Spleen (tissue), 11 donors: ENCODE measurements around the gene CD2BP2. TPM values are rescaled to one million over a fixed set of nuclear protein-coding genes. Genes with fewer than 3 reads are reported as not detected.
"Not testable (repeated sequence)": the region's sequence is repeated elsewhere in the genome, so short reads cannot be mapped to it uniquely, and the experiment has no call there.

Experiments used
- DNase-seq: peaks from one replicate; pipeline ENCODE4 v3.0.0-alpha.2; 2020
- H3K27ac ChIP-seq, 8 donors: fragments of 200-600 bp; sonication (generic) in 7 of 8; 1 replicate in 4 of 8; 2 replicates in 4 of 8; pipeline versions ENCODE4 v1.5.0 to v1.8.0; 2016 to 2021; ENCODE audit warnings: inconsistent platforms in 4 of 8, mild to moderate bottlenecking in 4 of 8, moderate library complexity in 1 of 8
- H3K27me3 ChIP-seq, 7 donors: fragments of 200-600 bp; sonication (generic) in 6 of 7; replicated peaks in 1 of 7; 1 replicate in 4 of 7; 2 replicates in 3 of 7; pipeline versions ENCODE4 v1.5.0 to v1.8.0; 2016 to 2021; ENCODE audit warnings: inconsistent platforms in 3 of 7, mild to moderate bottlenecking in 1 of 7
- H3K36me3 ChIP-seq, 6 donors: fragments of 200-600 bp; sonication (generic) in 5 of 6; 1 replicate in 4 of 6; 2 replicates in 2 of 6; pipeline versions ENCODE4 v1.5.0 to v1.8.0; 2016 to 2021; ENCODE audit warnings: inconsistent platforms in 2 of 6
- H3K4me1 ChIP-seq, 6 donors: fragments of 200-600 bp; sonication (generic) in 5 of 6; 1 replicate in 3 of 6; 2 replicates in 3 of 6; pipeline versions ENCODE4 v1.5.0 to v1.8.0; 2016 to 2021; ENCODE audit warnings: inconsistent platforms in 3 of 6
- H3K4me3 ChIP-seq, 8 donors: fragments of 200-600 bp; sonication (generic) in 7 of 8; 1 replicate in 4 of 8; 2 replicates in 4 of 8; pipeline versions ENCODE4 v1.5.0 to v1.8.0; 2016 to 2021; ENCODE audit warnings: inconsistent platforms in 4 of 8, mild to moderate bottlenecking in 4 of 8, moderate library complexity in 2 of 8
- H3K9me3 ChIP-seq, 8 donors: fragments of 200-600 bp; sonication (generic) in 7 of 8; 1 replicate in 4 of 8; 2 replicates in 4 of 8; pipeline versions ENCODE4 v1.5.0 to v1.8.0; 2016 to 2021; ENCODE audit warnings: inconsistent platforms in 4 of 8
- CTCF ChIP-seq, 11 experiments: fragments of 200-600 bp in 7 of 11; fragments of 450-650 bp in 4 of 11; sonication (generic) in 4 of 11; IDR thresholded peaks in 8 of 11; conservative IDR thresholded peaks in 3 of 11; 1 replicate in 7 of 11; 2 replicates in 4 of 11; pipeline versions ENCODE4 v1.4.0 to v1.8.0; 2016 to 2021; ENCODE audit warnings: antibody characterized with exemption in 11 of 11, inconsistent platforms in 4 of 11, mild to moderate bottlenecking in 1 of 11
- POLR2A ChIP-seq, 3 donors: fragments of 450-650 bp; IDR thresholded peaks; one replicate each; pipeline ENCODE4 v1.5.1; 2017; ENCODE audit warnings: antibody characterized with exemption in 3 of 3, mild to moderate bottlenecking in 1 of 3
- POLR2AphosphoS5 ChIP-seq, 3 donors: sonication (generic); formaldehyde crosslinking; IDR thresholded peaks; one replicate each; pipeline ENCODE4 v1.5.1; 2017; ENCODE audit warnings: antibody characterized with exemption in 3 of 3
- WGBS, 5 donors: extraction: QIAGEN DNeasy Blood & Tissue Kit in 3 of 5; methylation state at CpG; one replicate each; pipeline versions ENCODE4 v1.1.5 to v1.1.7; 2013 to 2018; 5-methylcytosine and 5-hydroxymethylcytosine counted together
- intact Hi-C: fragments of 100-400 bp; cut with DNase I; formaldehyde crosslinking; loops from one replicate; pipeline ENCODE4 v1.15.0; 2023; ENCODE audit warnings: low total_unique reads
- polyA plus RNA-seq, 3 donors: library from polyadenylated mRNA; stranded (reverse); fragments of 200-250 nt; gene quantifications; one replicate each; pipeline ENCODE4 v1.2.1, GENCODE V29; 2013
- total RNA-seq, 7 donors: library from RNA; depleted of rRNA in 3 of 7; stranded (reverse); fragments of >200 nt in 3 of 7; fragmentation: NEBNext Ultra II Directional in 4 of 7; extraction: Animal tissue kit (Norgen Biotek cat#: 25700) in 4 of 7; gene quantifications; one replicate each; pipeline versions ENCODE4 v1.1.0 to v1.2.1, GENCODE V29; 2016 to 2021
- donor health status: healthy with polysubstance abuse.
- donor health status: DM: no; HTN: no; CAD: no; lungs with moderate emphysema.
- donor health status: DM: no; HTN: no; CAD: no.
- donor health status: Bipolar disorder and iron deficiency.
- donor health status: healthy.
- donor health status: DM: no; HTN: no; CAD: no.
- donor health status: DM: yes; HTN: yes; CAD: no.

The CD2BP2 gene
- total and polyA plus RNA-seq, 10 donors: 27.8 to 60.0 (median 43.0) TPM

DNA sequence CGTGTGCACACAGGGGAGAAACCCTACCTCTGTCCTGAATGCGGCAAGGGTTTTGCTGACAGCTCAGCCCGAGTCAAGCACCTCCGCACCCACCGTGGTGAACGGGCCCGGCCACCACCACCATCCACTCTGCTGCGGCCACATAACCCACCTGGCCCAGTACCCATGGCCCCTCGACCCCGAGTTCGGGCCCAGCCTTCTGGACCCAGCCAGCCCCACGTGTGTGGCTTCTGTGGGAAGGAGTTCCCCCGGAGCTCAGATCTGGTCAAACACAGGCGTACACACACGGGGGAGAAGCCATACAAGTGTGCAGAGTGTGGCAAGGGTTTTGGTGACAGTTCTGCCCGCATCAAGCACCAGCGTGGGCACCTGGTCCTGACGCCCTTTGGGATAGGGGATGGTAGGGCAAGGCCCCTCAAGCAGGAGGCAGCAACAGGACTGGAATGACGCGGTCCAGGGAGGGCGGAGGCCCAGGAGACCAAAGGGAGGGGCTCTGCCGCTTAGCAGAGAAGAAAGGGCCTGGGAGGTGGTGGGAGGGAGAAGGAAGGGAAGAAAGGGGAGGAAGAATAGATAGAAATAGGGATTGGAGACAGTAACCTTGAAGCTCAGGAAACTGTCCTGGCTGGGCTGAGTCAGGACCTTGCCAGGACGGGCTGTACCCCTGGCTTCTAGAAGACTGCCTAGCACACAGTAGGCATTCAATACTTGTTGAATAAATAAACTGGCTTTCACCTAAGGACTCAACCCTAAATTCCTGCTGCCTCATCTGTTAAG is 43.7 kb upstream of the CD2BP2 start:
- no peak for DNase-seq
- intact Hi-C loops: no loop called here
- Histone ChIP-seq H3K9me3 (no peaks in the 10 kb centered on the region), H3K4me3 (no peak overlapping the region), H3K36me3 (peaks cover 0 to 20% (median 13%) of the 10 kb centered on the region in 6 donors), H3K27me3 (no peaks in the 10 kb centered on the region), H3K27ac (peak overlapping the region in 1 of 8 donors; percentile 83), H3K4me1 (peaks cover 10 to 84% (median 52%) of the 10 kb centered on the region in 6 donors)
- WGBS, 5 donors: 69 to 85% (median 82%) methylated on average over 14 to 23 of the region's 23 CpGs
- no peak for TF ChIP-seq CTCF (IDR thresholded peaks at IDR 0.05 in 8 of 11, conservative IDR thresholded peaks at IDR 0.05 in 3 of 11)
- TF ChIP-seq POLR2AphosphoS5 (IDR thresholded peaks at IDR 0.05): no peak

GRCh38 chr16:30397776-30398660 is 42.9 kb upstream of the CD2BP2 start:
- H3K36me3 ChIP-seq: peaks cover 0 to 20% (median 13%) of the 10 kb centered on the region in 6 donors
- 88 to 94% (median 90%) methylated on average over 25 to 42 of the region's 42 CpGs for WGBS, 5 donors
- no peak overlapping the region for H3K27ac ChIP-seq
- no peaks in the 10 kb centered on the region for H3K9me3 ChIP-seq
- no peak for TF ChIP-seq POLR2AphosphoS5 (IDR thresholded peaks at IDR 0.05)
- TF ChIP-seq POLR2A (IDR thresholded peaks at IDR 0.05): no peak
- TF ChIP-seq CTCF (IDR thresholded peaks at IDR 0.05 in 8 of 11, conservative IDR thresholded peaks at IDR 0.05 in 3 of 11): no peak
- H3K27me3 ChIP-seq: no peaks in the 10 kb centered on the region
- intact Hi-C loops: no loop called here
- DNase-seq: peak; percentile 76
- peaks cover 10 to 80% (median 52%) of the 10 kb centered on the region in 6 donors for H3K4me1 ChIP-seq
- H3K4me3 ChIP-seq: no peak overlapping the region

DNA sequence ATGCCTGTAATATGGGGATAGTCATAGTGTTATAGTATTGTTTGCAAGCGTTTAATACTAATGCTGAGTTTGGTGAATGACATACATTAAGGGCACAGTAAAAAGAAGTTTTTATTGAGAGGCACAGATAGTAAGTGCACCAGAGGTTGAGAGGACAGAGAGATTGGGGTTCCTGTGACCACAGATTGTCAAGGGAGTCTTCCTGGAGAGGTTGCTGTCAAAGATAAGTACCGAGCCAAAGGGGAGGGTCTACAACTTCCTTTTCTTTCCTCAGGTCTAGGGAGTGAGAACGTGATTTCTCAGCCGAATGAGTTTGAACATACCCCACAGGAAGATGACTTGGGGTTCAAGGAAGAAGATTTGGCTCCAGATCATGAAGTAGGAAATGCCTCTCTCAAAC is 41.9 kb upstream of the CD2BP2 start:
- Histone ChIP-seq H3K27ac (no peak overlapping the region), H3K4me1 (peaks cover 10 to 76% (median 52%) of the 10 kb centered on the region in 6 donors), H3K27me3 (no peaks in the 10 kb centered on the region), H3K36me3 (peaks cover 0 to 20% (median 13%) of the 10 kb centered on the region in 6 donors), H3K4me3 (peak overlapping the region in 1 of 8 donors; percentile 6), H3K9me3 (no peaks in the 10 kb centered on the region)
- intact Hi-C loops: no loop called here
- no peak for TF ChIP-seq CTCF (IDR thresholded peaks at IDR 0.05 in 8 of 11, conservative IDR thresholded peaks at IDR 0.05 in 3 of 11)
- TF ChIP-seq POLR2A (IDR thresholded peaks at IDR 0.05): no peak
- no peak for TF ChIP-seq POLR2AphosphoS5 (IDR thresholded peaks at IDR 0.05)
- WGBS, 5 donors: 41 to 59% (median 54%) methylated on average over 4 of the region's 4 CpGs
- DNase-seq: no peak

DNA sequence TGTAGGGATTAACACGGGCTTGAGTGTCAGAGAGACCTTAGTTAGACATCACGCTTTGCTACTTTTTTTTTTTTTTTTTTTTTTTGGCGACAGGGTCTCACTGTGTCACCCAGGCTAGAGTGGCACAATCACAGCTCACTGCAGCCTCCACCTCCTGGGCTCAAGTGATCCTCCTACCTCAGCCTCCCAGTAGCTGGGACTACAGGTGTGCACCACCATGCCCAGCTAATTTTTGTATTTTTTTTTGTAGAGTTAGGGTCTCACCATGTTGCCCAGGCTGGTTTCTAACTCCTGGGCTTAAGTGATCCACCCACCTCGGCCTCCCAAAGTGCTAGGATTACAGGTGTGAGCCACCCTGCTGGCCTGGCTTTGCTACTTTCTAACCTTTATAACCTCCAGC is 41.5 kb upstream of the CD2BP2 start:
- H3K27me3 ChIP-seq, DNase-seq, H3K9me3 ChIP-seq, H3K27ac ChIP-seq, intact Hi-C loops: not testable (repeated sequence)
- 81 to 85% (median 84%) methylated on average over 4 of the region's 4 CpGs for whole genome bisulfite sequencing, 5 donors
- Histone ChIP-seq H3K4me3 (peak overlapping the region in 1 of 8 donors; percentile 6), H3K36me3 (peaks cover 0 to 20% (median 13%) of the 10 kb centered on the region in 6 donors), H3K4me1 (peaks cover 10 to 74% (median 52%) of the 10 kb centered on the region in 6 donors)
